ENCODE data around the gene PEX3. TPM values are rescaled to one million over a fixed set of nuclear protein-coding genes. Genes with fewer than 3 reads are reported as not detected.
A peak's percentile ranks its signal among the peaks of the same experiment; 100 is the strongest.
"Not testable (repeated sequence)": the region's sequence is repeated elsewhere in the genome, so short reads cannot be mapped to it uniquely, and the experiment has no call there.

The PEX3 gene
- total RNA-seq, 1 experiment from 2014 or later, result 13.5 TPM

GRCh38 chr6:143507358-143508145, 56.9 kb downstream of the PEX3 start (continued):
- no peak for TF ChIP-seq USF2 (CRISPR knock-in tag; IDR thresholded peaks at IDR 0.05)
- TF ChIP-seq MXD4 (CRISPR knock-in tag; IDR thresholded peaks at IDR 0.05; ENCODE audit: borderline replicate concordance), result no peak
- no peak for TF ChIP-seq SMAD4 (CRISPR knock-in tag; IDR thresholded peaks at IDR 0.05)
- no peak for TF ChIP-seq NR1H2 (CRISPR knock-in tag; IDR thresholded peaks at IDR 0.05)
- TF ChIP-seq PREB (CRISPR knock-in tag; IDR thresholded peaks at IDR 0.05; ENCODE audit: borderline replicate concordance), result no peak
- TF ChIP-seq USF1 (CRISPR knock-in tag; IDR thresholded peaks at IDR 0.05), result no peak
- TF ChIP-seq CREM (CRISPR knock-in tag; IDR thresholded peaks at IDR 0.05), result no peak
- no peak for TF ChIP-seq GABPB1 (CRISPR knock-in tag; IDR thresholded peaks at IDR 0.05)
- no peak for TF ChIP-seq ZNF532 (CRISPR knock-in tag; IDR thresholded peaks at IDR 0.05; ENCODE audit: borderline replicate concordance)
- no peak for TF ChIP-seq ZNF425 (CRISPR knock-in tag; conservative IDR thresholded peaks at IDR 0.05)
- no peak for TF ChIP-seq ATF1 (CRISPR knock-in tag; IDR thresholded peaks at IDR 0.05)
- no peak for TF ChIP-seq TEAD4 (CRISPR knock-in tag; IDR thresholded peaks at IDR 0.05)
- TF ChIP-seq MAX (CRISPR knock-in tag; IDR thresholded peaks at IDR 0.05), result no peak
- TF ChIP-seq TCF7 (CRISPR knock-in tag; IDR thresholded peaks at IDR 0.05; ENCODE audit: low read depth), result no peak

- DNase-seq (ENCODE audit: low spot score); H3K27ac Mint-ChIP-seq; ATAC-seq; H3K9me3 Mint-ChIP-seq; CTCF ChIA-PET: not testable (repeated sequence)
- Mint-ChIP-seq H3K36me3 (peaks cover 25% of the 10 kb centered on the region), H3K4me1 (peaks cover 23% of the 10 kb centered on the region), H3K4me3 (peak overlapping the region; percentile 83), H3K27me3 (ENCODE audit: low read depth) (peaks cover 10% of the 10 kb centered on the region)
- POLR2A ChIA-PET, result interaction anchor here (1.5 kb wide), 1 partner anchor 333 kb away, joined by 4 read pairs; the partner anchor contains the start of gene LTV1
Observed at GRCh38 chr6:143510326-143510725, 59.7 kb downstream of the PEX3 start.

All from WTC11 (cell line).